TTC549 (cell line): ENCODE measurements around the gene TBC1D7.

ENCODE experiments used
- FAIRE-seq: peaks from 2 replicates; lab custom pipeline; 2012; peaks lifted over from hg19 to GRCh38; lab: Jason Lieb, UNC

TBC1D7 gene

DNA sequence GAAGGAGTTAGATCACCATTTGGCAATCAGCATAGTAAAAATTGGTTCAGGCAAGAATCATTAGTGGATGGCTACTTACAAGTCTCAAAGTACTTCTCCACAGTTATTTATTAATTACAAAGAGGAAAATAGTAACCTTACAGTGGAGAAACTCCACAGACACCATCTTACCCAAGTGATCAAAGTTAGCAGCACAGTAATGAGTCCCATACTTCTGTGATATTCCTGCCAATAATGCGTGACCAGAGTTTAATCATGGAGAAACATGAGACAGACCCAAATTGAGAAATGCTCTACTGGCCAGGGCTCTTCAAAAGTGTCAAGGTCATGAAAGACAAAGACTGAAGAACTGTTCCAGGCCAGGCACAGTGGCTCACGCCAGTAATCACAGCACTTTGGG is 9.5 kb downstream of the TBC1D7 start:
- FAIRE-seq, result no peak

DNA sequence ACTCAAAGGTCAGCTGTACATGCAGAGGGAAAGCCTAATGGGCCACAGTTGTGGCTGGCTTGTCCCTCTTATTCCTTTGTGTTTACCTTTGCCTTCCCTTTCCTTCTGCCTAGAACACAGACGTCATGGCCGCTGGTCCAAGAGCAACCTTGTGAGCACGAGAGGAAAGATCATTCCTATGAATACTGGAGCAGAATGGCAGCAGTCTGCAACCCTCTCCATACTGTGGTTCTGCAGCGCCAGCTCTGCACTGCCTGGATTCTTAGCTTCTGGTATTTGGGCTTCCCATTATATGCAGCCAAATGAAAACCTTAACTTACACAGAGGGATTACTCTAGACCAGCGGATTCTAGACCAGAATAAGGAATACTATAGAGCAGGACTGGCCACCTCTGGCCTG is 12.4 kb downstream of the TBC1D7 start:
- FAIRE-seq, result no peak

DNA sequence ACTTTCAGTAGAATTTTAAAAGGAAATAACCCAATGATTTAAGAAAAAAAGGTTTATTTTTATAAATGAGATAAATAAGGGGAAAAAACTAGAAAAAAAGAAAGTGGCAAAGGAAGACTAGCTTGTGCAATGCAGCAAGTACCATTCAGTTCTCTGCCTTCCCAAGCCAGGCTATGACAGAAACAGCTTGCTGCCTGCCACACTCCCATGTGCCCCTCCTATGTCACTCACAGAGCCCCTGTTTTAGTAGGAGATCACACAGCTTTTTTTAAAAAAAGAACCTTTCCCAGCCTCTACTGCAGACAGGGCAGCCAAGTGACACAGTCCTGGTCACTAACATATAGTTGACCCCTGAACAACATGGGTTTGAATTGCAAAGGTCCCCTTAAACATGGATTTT is 13.5 kb downstream of the TBC1D7 start:
- no peak for FAIRE-seq

DNA sequence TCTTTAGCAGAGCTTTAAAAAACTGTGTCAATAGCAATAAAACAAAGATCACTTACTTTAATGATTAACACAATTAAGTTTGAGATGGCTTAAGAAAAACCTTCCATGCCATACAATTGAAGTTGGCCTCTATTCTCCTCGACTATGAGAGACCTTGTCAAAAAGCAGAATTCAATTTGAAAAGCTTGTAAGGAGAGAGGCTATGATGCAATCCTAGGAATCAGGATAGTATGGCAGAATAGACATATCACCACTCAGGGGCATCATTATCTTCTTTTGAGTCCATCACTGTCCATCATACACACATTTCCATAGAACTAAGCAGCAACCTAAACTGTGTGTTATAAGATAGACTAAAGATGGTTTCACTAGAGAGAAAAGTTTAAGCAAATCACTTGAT is 17.2 kb downstream of the TBC1D7 start:
- no peak for FAIRE-seq

DNA sequence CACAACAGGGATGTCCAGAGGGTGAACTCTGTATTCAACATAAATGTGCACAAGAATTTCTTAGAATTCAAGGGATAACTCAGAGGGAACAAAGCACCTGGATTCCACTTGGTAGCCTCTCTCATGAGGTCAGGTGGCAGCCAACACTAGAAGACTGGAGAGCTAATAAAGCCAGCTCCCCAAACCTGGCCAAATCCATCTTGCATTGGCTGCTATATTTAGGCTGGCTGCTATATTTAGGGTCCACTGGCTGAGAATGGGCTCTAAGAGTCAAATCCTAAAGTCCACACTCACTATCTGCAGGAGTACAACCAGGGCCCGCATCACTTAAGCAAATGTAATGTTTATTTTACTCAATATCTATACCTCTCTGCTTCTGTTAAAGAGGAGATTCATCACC is 20.0 kb downstream of the TBC1D7 start:
- no peak for FAIRE-seq

DNA sequence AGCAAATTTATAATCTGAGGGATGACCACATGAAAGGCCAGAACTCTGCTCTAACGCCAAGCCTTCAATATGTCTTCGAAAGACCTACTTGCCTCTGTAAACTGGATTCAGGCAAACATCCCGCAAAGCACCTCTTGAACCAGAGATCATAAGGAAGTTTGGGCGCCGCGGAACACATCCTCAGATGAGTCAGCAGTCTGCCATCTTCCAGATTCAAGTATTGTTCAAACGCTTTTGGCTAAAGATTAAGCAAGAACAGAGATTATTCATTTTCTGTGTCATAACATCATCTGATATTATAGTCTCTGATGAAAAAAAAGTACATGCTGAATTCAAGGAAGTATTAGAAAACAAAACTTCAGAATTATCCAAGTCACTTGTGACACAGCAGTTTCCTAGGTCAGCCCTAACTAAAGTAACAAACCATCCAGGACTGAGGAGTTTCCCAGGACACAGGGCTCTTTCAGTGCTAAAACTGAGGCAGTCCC is 20.8 kb downstream of the TBC1D7 start:
- FAIRE-seq, result no peak

DNA sequence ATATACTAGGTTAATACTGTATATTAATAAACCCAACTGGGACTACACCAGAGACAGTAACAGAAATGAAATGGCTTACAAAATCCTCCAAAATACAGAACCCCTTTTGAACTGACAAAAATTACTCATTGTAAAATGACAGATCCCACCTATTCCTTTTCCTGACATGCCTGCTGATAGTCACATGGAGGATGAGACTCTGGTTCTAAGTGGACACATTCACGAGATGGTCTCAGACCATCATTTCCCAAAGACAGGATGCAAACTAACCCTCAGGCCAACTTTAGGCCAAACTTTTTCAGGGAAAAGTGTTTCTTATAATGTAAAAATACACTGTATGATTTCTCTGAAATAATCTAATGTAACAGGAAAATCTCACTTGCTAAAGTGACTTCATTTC is 22.5 kb downstream of the TBC1D7 start:
- no peak for FAIRE-seq

DNA sequence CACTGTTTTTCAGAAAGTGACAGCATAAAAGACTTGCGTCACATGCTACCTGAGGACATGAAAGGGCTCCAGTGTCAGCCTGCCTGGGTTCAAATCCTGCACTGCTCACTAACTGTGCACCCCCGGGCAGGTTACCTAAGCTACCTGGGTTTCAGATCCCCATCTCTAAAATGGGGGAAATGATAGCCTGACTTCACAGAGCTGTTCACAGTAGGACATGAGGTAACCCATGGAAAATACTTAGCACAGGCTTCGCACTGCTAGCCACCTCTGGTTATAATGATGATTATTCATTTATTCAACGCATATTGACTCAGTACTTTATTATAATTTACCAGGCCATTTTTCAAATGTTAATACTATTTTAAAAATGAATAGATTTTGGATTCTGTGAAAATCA is 23.0 kb downstream of the TBC1D7 start:
- no peak for FAIRE-seq

DNA sequence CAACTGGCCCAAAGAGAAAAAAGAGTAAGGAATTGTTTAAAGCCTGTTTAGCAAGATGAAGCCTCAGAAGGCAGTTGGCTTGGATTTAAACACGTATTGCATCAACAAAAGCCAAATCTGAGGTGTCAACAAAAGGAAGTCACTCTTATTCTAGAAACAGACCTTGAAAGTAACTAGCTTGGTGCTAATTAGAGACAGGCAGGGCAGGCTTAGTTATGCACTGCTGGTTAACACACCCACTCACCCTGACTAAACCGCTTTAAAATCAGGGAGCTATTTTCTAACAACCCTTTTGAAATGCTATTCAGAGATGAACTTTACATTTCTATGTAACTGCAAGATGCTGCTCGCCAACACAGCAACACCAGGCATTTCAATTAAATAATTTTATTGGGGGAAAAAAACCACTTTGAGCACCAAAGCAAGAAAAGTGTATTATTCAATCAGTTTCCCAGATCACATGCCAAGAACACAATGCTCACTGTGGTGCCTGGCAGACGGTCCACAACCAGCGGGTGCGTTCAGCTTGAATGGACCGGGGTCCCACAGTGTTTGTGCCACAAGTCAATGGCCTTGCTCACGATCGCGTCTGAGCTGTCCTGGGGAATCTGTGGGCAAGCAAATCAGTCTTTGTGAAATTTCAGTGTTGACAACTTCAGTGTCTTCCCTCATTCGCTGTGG is 23.6 kb downstream of the TBC1D7 start:
- FAIRE-seq, result no peak

DNA sequence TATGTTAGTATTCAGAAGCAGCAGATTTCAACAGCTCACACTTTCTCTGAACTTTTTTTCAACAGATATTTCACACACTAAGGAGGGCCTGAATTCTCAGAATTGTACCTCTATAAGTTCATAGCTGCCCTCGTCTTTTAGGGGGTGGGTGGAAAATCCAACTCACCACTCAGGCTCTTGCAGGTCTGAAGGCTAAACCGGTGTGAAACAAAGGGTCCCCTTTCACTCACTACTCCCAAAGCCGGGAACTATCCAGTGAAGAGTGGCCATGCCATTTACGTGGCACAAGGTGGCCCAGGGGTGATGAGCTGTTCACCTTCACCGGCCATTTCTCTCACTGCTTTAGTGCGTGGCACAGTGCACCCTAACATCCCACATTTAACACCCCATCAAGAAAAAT is 24.2 kb downstream of the TBC1D7 start:
- FAIRE-seq, result no peak

DNA sequence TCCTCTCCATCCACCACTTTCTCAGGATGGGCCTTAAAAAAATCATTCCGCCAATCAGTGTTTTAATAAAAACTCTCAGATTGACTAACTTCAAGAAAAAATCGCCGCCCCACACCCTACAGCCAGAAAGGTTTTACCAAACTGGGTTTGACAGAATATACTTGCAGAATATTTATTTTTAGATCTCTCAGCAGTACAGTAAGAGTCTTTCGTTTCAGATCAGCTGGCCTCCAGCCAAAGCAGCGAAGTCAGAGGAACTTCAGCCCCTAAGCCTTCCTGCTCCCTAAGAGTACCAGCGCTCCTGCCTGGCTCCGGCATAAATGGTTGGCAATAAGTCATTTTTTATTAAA is 24.7 kb downstream of the TBC1D7 start:
- no peak for FAIRE-seq

DNA sequence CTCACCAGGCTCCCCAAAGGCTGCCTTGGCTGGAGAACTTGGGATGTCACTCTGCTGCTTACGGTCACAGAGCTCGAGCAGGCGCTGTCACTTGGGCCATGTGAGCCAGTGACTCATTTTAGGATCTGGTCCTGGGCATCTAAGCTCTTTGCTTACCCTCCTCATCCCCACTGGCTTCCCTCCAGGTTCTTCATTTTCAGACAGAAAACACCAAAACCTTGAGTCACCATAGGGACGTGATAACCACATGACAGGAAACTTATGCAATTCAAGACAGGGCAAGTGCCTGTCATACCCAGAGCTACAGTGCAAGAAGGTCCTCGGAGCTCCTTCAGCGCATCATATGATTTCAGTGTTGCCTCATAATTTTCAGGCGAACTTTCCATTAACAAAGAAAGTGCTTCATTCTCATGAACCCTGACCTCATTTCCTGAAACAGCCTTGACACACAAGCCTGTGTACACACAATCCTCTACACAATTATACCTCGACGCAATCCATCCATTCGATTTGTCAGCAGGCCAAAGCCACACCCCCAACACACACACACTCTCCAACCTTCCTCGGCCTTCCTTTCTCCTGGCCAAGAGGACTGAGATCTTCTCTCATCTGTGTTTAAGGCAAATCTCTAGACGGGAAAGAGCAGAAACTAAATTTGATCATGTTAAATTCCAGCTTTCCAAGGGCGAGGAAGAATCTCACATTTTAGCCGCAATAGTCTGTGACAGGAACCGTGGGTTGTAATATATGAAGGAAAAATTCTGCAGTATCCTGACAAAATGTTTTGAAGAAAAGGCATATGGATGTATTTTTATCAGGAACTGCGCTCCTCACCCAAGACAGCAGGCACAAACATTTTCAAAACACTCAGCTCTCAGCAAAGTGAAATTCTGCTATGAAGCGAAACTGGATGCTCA is 25.3 kb downstream of the TBC1D7 start:
- FAIRE-seq, result no peak

DNA sequence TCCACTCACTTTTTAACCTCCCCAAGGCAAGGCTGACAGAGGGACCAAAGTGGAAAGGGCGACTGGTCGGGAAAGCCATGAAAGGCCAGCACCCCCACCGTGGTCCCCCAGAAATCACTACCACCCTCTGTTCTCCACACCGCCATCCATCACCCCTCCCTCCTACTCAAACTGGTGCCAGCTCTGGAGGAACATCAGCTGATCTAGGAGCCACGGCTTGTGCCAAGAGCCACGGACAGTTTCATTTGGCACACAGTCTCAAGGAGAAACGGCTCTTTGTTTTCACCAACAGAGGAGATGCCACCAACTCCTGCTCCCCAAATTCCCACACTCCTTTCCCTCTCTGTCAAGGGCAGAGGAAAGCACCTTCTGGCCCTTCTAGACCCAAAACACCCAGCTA is 26.0 kb downstream of the TBC1D7 start:
- FAIRE-seq, result no peak

DNA sequence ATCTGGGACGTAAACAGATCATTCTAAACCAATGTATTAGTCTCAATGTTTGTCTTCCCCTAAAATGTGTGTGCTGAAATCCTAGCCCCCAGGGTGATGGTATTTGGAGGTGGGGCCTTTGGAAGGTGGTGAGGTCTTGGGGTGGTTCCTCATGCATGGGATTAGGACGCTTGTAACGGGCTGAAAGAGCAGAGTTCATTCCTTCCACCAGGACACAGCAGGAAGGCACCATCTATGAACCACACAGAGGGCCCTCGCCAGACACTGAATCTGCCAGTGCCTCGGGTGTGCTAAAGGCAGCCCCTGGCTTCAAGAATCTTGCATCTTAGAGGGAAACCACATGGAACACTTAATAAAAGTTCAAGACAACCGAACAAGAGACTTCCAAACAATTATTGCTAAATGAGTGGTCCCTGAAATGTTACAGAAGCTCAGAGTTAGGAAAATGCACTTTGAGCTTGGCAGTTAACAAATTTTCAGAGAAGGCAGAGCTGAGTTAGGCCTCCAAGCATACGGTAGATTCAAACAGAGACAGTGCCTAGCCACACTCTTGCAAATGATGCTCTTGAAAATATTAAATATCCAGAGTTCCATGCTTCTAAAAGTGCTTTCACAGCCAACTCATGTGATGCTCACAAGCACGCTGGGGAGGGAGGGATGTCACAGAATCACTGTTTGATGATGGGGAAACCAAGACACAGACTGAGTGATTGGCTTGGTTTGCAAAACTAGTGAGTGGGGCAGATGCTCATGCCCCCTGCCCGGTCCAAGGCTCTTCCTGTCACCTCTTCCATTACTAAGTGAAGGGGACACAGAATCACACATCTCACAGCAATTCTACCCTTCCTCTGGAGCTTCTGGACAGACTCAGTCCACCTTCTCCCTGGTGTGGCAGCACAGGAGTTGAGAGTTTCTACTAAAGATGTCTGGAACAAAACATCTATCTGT is 27.4 kb downstream of the TBC1D7 start:
- no peak for FAIRE-seq

DNA sequence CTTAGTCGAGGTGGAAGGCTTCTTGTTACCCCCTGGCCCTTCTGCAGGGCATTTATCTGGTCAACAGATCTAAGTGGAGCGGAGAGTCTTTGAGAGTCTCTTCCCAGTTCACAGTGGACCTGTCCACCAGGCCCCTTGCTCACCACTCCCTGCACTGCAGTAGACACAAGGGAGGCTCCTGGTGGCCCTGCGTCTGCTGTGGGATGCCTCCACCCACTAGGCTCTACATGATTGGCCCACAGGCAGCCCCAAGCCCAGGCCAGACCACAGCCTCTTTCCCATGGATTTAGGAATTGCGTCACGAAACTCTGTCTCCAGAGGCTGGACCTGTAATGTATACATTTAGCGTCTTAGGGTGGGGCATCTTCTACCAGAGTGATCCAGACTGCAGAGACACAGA is 28.4 kb downstream of the TBC1D7 start:
- no peak for FAIRE-seq

DNA sequence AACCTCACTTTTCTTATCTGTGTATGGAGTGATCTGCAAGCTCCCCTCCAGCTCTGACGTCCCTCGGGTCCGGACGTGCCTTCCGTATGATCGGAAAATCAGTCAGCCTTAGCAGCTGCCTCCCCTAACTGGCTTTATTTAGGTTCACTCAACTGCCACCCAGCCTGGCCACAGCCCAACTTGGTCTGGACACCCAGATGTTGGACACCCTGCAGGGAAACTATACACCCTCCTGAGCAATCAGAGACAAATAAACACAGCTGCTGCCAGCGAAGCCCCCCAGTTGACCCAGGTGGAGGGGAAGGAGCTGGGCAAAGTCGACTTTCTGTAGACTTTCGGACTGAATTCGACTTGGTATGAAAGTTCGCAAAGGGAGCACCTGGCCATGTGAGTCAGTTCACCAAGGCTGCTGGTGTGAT is 28.9 kb downstream of the TBC1D7 start:
- no peak for FAIRE-seq

DNA sequence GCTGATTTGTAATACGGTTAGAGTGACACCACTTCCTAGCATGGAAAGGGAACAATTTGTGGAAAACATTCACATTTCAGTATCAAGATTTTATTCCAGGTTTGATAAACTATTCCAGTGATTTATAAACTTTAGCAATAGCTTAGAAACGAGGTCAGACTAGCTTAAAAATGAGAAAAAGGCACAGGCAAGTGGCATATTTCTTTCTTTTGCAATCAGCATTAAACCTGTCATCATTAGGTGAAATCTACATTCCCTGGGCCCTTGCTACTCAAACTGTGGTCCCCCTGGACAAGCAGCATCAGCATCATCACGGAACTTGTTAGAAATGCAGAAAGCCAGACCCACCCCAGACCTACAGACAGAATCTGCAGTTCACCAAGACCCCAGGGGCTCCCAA is 29.9 kb downstream of the TBC1D7 start:
- no peak for FAIRE-seq

DNA sequence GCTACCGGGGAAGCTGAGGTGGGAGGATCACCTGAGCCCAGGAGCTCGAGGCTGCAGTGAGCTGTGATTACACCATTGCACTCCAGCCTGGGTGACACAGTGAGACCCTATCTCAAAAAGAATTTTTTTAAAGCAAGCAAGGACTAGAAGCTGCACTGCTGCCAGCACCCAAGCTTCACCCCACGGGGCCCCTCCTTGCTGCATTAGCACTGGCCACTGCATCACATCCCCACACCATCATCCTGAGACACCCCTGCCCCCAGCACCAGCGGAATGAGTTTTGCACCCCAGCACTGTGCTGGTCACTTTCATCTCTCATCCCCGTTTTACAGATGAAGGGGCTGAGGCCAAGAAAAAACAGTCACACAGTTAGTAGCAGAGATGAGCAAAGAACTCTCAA is 30.9 kb downstream of the TBC1D7 start:
- FAIRE-seq, result no peak

DNA sequence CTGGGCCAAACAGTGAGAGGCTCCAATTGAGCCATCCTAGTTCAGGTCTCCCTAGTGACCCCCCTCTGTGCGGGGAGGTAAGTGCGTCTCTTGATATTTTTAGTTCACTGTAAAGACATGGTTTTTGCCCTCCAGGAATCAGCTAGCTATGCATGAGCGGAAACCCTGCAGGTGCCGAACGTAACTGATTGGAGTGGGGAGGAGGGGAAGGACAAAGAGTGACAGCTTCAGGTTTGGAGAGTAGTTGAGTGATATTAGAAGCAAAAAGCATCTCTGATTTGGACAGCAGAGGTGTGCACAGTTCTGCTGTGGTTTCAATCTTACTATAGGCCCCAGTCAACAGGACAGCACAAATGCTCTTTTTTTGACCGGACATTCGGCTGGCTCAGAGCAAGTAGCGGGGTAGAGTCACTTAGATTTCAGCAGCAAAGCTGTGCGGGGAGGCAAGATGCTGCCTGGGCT is 31.8 kb downstream of the TBC1D7 start:
- no peak for FAIRE-seq

DNA sequence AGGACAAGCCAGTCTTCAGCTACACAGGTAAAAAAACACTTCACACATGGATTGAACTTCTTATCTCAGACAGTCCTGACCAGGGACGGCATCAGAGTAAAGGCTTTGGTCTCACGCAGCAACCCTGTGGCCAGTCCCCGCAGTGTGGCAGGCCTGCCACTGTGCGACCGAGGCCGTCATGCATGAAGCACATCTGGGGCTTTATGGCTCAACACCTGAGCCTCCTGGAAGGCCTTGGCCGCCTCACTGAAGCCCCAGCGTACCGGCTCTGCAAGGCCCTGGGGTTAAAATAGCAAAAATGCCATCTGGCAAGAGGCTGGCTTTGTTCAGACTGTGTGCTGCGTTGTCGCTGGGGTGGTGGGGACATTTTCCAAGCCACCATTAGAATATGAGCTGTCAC is 32.8 kb downstream of the TBC1D7 start:
- no peak for FAIRE-seq

DNA sequence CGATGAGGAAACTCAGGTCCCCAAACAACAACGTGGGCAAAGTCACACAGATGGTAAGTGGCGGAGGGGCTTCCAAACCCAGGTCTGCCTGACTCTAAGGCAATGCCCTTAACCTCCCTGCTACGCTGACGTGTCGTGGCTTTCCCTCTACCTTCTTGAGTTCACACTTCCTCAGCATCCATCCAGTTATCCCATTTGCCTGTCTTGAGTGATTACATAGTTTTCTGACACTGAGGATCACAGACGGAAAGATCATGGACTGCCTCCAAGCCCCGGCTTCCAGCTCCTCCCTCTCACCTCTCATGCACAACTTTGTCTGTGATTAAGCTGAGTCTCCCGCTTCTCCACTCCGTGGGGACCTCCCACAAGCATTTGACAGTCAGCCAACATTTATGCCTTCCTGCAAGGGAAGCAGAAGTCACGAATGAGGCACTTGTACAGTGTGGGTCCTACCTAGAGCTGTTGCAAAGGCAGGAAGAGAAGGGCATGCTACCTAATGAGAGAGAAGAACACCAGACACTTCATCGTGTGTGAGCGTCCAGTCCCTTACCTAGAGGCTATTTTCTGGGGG is 33.8 kb downstream of the TBC1D7 start:
- FAIRE-seq, result no peak

DNA sequence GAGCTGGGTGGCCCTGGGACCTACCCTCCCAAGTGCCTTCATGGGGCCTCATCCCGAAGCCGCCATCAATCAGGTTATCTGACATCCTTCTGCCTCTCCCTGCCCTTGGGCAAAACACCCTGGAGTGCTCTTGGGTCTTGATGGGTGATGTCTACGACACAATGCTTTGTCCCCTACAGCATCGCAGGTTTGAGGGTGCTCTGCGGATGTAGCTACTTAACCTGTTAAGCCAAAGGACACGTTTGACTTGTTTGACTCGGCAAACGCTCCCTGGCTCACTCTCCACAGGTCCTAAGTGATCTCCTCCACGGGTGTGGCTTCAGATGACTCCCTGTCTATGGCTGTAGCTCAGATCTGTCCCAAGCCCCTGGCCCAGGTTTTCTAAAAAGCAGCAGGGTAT is 35.6 kb downstream of the TBC1D7 start:
- no peak for FAIRE-seq
